ENCODE results near the gene TWNK.

DNA sequence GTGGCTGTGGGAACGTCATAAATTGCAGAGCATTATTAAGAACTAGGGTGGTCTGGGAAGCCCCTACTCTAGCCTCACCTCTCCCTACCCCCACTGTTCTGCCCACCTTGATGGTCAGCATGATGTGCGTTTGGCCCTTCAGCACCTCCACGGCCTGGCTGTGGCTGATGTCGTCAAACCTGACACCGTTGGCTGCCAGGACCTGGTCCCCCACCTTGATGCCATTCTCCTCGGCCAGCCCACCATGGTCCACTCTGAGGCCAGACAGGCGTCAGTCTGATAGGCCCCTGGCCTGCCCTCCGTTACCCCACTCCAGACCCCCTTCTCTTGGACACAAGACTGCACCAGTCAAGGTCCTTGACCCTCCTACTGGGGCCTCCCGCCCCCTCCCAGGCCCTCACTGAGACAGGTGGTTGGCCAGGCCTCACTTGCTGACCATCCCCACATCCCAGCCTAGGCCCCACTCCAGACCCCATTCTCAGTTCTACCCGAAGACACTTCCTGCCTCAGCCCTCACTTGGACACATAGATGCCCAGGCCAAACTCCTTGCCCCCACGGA is 34.4 kb downstream of the TWNK start:
- TF ChIP-seq CTCF (IDR thresholded peaks at IDR 0.05) (no peak), JUN (CRISPR knock-in tag; IDR thresholded peaks at IDR 0.05) (no peak), RORB (CRISPR knock-in tag; IDR thresholded peaks at IDR 0.05) (no peak), TEAD4 (CRISPR knock-in tag; IDR thresholded peaks at IDR 0.05) (no peak), E2F1 (CRISPR knock-in tag; IDR thresholded peaks at IDR 0.05) (no peak), TP53 (CRISPR knock-in tag; IDR thresholded peaks at IDR 0.05) (no peak), MAX (CRISPR knock-in tag; IDR thresholded peaks at IDR 0.05) (no peak), AFF4 (CRISPR knock-in tag; IDR thresholded peaks at IDR 0.05; ENCODE audit: borderline replicate concordance) (no peak), ARID4B (CRISPR knock-in tag; IDR thresholded peaks at IDR 0.05; ENCODE audit: borderline replicate concordance) (no peak), NR3C1 (CRISPR knock-in tag; conservative IDR thresholded peaks at IDR 0.05; ENCODE audit: low read depth) (no peak), ETV6 (CRISPR knock-in tag; IDR thresholded peaks at IDR 0.05) (no peak), ATF1 (CRISPR knock-in tag; IDR thresholded peaks at IDR 0.05) (no peak)
- TF ChIP-seq, protein P1, sequence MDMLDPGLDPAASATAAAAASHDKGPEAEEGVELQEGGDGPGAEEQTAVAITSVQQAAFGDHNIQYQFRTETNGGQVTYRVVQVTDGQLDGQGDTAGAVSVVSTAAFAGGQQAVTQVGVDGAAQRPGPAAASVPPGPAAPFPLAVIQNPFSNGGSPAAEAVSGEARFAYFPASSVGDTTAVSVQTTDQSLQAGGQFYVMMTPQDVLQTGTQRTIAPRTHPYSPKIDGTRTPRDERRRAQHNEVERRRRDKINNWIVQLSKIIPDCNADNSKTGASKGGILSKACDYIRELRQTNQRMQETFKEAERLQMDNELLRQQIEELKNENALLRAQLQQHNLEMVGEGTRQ (CRISPR knock-in tag; IDR thresholded peaks at IDR 0.05), result no peak
- TF ChIP-seq, protein P2, sequence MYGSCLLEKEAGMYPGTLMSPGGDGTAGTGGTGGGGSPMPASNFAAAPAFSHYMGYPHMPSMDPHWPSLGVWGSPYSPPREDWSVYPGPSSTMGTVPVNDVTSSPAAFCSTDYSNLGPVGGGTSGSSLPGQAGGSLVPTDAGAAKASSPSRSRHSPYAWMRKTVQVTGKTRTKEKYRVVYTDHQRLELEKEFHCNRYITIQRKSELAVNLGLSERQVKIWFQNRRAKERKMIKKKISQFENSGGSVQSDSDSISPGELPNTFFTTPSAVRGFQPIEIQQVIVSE (CRISPR knock-in tag; IDR thresholded peaks at IDR 0.05; ENCODE audit: borderline replicate concordance), result no peak
